Stimulated activated CD4-positive, alpha-beta T cell treated with anti-CD3 and anti-CD28 coated beads, Interleukin-4, amount 100 ng/mL, for 48 hours (primary cell): ENCODE measurements around the gene HLTF.

Source experiments
- DNase-seq, 2 donors: peaks; one replicate each; pipeline ENCODE4 v3.0.0-alpha.2; 2020; ENCODE audit warnings: low read depth in 2 of 2

Gene HLTF

DNA sequence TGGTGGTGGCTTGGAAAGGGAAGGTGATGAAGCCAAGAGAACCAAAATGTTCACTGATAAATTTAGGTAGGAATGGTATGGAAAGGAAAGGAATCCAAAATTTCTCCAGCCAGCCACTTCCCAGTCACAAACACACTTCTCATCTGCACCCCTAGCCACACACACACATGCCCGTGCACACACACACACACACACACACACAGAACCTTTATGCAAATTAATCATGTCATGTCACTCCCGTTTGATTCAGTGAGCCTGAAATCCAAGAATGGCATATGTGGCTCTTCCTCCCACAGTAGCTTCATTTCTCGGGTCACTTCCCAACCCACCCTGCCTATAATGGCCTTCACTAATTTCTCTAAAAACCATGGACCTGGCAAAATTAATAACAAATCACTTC lies 3.1 kb upstream of the HLTF start:
- DNase-seq, result no peak

DNA sequence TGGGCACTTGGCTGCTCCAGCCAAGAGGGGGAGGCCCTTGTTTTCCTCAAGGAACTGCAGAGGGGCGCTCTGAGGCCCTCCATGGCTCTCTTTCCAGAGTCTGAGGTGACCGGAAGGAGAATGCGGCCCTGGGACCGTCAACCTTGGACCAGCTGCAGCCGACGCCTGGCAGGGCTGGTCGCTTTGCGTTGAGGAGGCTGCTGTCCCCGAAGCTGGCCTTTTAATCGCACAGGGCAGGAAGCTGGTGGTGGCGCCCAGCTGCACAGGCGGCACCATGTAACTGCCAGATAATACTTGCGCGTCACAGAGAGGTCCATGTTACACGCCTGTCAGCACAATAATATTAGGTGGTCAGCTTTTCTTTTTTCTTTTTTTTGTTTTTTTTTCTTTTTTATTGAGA lies 875 bp upstream of the HLTF start:
- DNase-seq, result no peak

GRCh38 chr3:149085828-149086231 lies 503 bp downstream of the HLTF start:
- DNase-seq, result no peak

GRCh38 chr3:149081772-149082171 lies 4.6 kb downstream of the HLTF start:
- no peak for DNase-seq

- no peak for DNase-seq
These were observed 5.6 kb downstream of the HLTF start for GRCh38 chr3:149080699-149081091.

DNA sequence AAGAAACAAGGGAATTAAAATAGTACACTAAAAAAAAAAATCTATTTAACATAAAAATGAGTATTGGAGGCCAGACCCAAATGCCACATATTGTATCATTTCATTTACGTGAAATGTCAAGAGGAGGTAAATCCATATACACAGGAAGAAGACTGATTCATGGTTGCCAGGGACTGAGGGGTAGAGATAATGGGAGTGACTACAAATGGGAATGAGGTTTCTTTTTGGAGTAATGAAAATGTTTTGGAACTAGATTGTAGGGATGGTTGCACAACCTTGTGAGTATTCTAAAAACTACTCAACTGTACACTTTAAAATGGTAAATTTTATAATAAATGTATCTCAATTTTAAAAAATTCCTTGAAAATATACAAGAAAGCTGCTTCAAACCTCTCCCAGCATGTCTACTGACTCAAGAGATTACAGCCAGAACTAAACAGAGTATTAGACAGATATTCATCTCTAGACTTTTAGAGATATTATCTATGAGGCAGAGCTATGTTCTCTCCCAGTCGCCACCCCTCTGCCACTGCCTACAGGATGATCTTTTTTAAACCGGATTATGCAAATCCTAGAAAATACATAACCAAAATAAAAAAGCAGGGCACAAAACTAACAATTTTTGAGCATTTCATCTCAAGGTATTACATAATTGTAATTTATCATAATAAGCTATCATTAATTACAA lies 6.2 kb downstream of the HLTF start:
- DNase-seq, result no peak

DNA sequence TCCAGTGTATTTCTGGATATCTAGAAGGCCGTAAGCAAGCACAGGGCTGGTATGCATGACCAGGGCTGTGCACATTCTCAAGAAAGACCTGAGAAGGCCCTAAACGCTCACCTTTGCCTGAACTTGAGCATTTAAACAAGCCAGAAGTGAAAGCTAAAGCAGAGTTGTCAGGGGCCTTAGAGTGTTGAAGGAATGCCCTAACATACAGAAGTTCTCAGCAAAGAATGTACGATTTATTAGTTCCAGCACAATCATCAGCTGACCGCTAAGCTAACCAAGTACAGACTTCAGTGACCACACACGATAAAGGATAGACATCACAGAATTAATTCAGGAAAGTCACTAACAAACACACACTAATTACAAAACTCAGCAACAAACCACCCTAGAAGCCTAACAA lies 8.7 kb downstream of the HLTF start:
- DNase-seq, result no peak

DNA sequence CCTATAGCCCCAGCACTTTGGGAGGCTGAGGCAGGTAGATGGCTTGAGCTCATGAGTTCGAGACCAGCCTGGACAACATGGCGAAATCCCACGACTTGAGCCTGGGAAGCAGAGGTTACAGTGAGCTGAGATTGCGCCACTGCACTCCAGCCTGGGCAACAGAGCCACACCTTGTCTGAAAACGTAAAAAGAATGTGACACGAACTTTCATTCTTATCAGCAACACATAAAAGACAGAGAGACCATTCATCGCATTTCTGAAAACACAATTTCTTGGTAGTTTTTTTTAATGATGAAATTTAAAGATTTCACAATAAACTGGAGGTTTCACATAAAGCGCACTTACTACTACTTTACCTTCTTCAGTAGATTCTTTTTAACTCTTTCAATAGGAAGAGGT lies 18.4 kb downstream of the HLTF start:
- no peak for DNase-seq

DNA sequence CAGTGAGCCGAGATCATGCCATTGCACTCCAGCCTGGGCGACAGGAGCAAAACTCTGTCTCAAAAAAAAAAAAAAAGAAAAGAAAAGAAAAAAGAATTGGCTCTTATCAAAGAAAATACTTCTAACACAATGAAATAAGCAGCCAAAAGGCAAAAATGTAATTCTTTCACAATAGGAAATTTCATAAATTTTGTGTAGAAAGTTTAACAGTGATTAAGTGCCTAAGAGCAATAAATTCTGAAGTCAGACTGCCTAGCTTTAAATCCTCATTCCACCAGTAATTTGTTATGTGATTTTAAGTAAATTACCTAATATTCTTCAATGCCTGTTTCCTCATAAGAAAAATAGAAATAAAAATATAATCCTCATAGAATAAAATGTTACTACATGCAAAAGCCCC lies 24.6 kb downstream of the HLTF start:
- DNase-seq, result no peak

DNA sequence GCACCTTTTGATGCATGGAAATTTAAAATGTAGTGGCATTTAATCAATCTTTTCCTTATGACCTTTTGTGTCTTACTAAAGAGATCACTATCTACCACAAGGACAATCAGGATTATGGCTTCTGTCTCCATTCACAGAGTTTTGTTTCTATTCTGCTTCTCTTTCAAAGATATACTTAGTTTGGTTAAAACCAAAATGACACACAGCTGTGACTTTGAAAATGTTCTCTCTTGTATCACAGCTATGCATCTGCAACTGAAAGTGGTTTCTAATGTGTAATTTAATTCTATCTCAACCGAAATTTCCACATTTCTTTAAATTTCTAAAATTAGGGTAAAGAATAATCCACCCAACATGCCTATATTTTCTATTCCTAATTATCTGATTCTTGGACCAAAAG lies 27.7 kb downstream of the HLTF start:
- no peak for DNase-seq

DNA sequence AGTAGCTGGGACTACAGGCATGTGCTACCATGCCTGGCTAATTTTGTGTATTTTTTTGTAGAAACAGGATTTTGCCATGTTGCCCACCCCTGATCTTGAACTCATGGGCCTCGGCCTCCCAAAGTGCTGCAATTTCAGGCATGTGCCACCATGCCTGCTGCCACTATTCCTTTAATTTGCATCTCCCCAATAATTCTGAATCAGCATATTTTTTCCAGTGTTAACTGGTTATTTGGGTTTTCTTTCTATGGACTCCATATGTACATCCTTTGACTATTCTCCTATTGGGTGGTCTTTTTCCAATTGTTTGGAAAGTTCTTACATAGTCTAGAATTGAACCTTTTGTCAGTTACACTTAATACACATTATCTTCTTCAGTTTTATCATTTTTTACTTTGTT lies 28.1 kb downstream of the HLTF start:
- no peak for DNase-seq

DNA sequence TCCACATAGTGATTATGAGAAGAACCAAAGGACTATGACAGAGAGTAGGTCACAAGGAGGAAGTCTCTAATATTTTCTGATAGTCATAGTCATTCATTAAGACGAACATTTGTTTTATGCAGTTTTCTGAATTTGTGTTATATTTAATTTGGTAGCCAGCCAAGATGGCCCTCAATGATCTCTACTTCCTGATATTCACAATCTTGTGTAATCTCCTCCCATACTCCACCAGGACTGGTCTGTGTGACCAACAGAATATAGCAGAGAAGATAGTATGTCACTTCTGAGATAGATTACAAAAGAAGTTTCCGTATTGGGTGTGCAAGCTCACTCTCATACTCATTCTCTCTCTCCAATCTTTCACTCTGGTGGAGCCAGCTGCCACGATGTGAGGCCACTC lies 30.8 kb downstream of the HLTF start:
- DNase-seq, result no peak

GRCh38 chr3:149044339-149045083 lies 41.8 kb downstream of the HLTF start:
- DNase-seq, result no peak

DNA sequence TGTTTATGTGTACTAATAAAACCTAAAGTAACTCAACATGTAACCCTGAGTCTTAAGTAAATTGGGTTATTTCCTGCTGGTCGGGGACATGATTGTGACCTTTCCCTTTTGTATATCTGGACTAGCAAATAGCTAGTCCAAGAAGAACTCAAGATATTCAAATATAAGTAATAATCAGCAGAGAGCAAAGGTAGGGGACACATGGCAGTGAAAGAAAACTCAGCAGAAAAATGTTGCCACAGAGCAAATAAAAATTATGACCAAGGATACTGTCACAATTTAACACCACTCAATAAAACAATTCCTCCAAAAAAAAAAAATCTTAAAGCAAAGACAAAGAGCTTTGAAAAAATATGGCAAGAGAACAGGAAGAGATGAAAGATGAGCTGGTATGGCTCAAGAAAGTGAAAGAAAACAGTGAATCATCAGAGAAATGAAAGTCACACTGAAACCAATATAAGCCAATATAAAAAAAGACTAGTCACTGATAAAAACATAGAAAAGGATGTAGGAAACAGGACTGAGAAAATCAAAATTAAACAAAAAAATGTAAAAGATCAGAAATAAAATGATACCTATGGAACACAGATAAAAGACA lies 43.4 kb downstream of the HLTF start:
- DNase-seq, result no peak

GRCh38 chr3:149038322-149038721 lies 48.0 kb downstream of the HLTF start:
- DNase-seq, result no peak

DNA sequence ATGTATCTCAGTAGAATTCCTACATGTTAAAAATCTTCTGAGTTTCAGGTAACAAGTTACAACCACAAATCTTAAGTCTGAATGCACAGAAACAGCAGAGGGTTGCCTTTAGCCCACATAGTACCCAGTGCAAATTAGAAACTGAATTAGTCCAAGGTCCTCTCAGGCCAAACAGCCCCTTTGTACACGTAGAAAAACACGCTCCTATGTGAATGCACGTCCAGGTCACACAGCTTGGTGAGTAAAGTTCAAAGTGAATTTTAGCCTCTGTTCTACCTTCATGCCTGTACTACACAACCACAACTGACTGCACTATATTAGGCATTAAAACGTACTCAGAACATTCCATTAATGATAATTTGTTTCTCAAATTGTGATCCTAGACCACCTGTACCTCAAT lies 48.6 kb downstream of the HLTF start:
- DNase-seq, result no peak

DNA sequence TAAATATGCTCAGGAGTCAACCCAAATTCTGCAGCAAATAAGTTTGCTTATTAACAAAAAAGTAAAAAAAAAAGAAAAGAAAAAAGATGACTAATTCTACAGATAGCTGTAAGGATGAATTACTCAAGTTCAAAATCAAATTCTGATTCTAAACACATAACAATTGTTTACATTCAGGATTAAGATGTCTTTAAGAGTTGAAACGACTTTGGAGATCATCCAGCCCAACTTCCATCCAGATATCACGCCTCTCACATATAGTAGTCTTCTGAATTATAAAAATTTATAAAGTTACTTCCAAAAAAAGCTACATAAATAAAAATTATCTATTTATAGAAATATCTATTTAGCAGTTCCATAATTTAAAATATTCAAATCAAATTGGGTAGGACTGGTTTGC lies 55.2 kb downstream of the HLTF start:
- no peak for DNase-seq

GRCh38 chr3:149026718-149027117 lies 59.6 kb downstream of the HLTF start:
- DNase-seq, result no peak

- no peak for DNase-seq
These were observed 62.4 kb downstream of the HLTF start for GRCh38 chr3:149023951-149024350.

GRCh38 chr3:149021830-149022229 lies 64.5 kb downstream of the HLTF start:
- DNase-seq, result no peak

DNA sequence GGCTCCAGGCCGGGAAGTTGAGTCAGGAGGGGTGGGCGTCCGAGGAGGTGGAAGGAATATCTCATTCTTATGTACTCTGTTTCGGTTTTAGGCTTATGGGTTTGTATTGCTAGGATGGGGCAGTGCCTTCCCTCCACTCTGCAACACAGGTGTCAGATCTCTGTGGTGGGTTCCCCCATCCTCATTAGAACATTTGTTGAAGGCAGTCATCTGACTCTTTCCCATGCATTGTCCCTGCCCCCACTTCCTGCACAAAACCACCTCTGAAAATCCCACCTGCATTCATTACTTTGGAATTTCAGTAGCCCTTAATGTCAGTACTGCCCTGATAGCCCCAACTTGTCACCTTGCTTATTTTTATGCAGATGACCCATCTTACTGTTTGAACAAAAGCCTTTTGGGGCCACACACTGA lies 65.5 kb downstream of the HLTF start:
- DNase-seq, result peak in 1 of 2 donors; percentile 37

DNA sequence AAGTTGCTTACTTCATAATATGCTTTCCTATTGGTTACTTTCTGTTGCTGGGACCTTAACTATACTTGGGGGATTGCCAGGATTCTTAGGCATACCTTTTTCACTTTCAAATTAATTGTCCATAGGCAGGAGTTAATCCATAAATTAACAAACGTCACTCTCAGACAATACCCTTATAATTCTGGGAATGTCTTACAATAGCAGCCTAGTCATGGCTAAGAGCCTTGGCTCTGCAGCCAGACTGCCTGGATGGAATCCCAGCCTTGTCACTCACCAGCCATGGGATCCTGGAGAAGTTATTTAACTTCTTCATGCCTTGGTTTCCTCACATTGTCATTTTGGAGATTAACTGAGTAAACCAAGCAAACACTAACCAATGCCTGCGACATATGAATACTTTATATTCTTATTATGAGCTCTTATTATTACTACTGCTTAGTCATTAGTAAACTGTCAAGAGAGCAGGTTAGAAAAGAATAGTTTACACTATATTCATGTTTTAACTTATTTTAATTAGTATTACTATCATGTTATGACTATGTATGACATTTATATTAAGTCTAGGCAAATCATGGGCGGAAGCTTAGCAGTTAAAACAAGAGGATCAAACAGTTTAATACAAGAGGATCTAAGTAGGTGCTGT lies 66.0 kb downstream of the HLTF start:
- no peak for DNase-seq

DNA sequence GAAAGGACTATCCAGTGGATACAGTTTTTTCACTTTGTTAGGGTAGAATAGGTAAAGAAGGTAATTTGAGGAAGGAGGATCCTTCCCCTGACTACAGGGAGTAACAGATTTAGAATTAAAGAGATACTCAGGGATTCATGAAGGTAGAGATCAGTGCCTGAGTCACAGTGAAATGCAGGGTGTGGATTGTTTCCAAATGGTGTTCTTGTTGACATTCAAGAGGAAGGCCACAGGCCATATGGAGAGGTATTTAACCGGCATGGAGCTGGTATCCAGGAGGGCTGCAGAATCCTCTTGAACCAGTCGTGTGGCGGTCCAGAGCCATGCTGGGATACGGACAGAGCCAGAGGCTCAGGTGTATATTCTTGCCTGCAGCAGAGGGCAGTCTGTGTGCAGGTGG lies 66.8 kb downstream of the HLTF start:
- DNase-seq, result no peak
